IPS DF 6.9 (cell line): Measurements from ENCODE around the gene ZHX3.

Source experiments
- DNase-seq: peaks from one replicate; pipeline ENCODE4 v3.0.0-alpha.2; 2013; ENCODE audit warnings: low read depth, low spot score
- H3K27ac ChIP-seq: one replicate; pipeline ENCODE4 v1.5.1; 2013; ENCODE audit warnings: low read length, control low read depth
- H3K27me3 ChIP-seq: 2 replicates; pipeline ENCODE4 v1.6.1; 2013; ENCODE audit warnings: mild to moderate bottlenecking, low read length; ENCODE audit not compliant: control insufficient read depth, insufficient read depth
- H3K36me3 ChIP-seq: 2 replicates; pipeline ENCODE4 v1.6.1; 2013; ENCODE audit warnings: low read length; ENCODE audit not compliant: control insufficient read depth, insufficient read depth
- H3K4me1 ChIP-seq: 2 replicates; pipeline ENCODE4 v1.6.1; 2013; ENCODE audit warnings: low read length; ENCODE audit not compliant: control insufficient read depth, insufficient read depth
- H3K4me3 ChIP-seq: 2 replicates; pipeline ENCODE4 v1.5.1; 2013; ENCODE audit warnings: mild to moderate bottlenecking, low read length
- H3K9me3 ChIP-seq: 2 replicates; pipeline ENCODE4 v1.6.1; 2013; ENCODE audit warnings: low read length, inconsistent platforms; ENCODE audit not compliant: control insufficient read depth, insufficient read depth
- WGBS: extraction: QIAGEN DNeasy Blood & Tissue Kit; methylation state at CpG from one replicate; pipeline ENCODE4 v1.1.7; 2013; ENCODE audit warnings: mixed read lengths, missing lambda C conversion rate; ENCODE audit not compliant: insufficient read length, insufficient coverage; 5-methylcytosine and 5-hydroxymethylcytosine counted together

Gene ZHX3

DNA sequence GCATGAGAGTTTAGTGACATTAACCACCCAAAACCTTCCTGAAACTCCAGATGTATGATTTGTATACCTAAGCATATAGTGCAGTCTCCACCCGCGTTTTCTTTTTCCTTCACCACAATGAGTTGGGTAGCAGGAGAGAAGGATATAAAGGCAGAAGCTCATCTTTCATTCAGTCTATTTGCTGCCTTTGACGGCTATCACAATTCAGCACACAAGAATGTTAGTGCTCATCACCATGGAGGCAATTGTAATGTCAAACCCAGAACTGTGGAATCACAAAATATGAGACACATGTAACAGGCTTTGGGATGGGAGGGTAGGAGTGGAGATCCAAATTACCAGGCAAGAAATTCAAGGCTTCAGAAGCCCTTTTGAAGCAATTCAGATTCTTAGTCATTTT is 17.6 kb downstream of the ZHX3 start:
- H3K4me3 ChIP-seq: no peak overlapping the region
- WGBS: no CpG with 5 or more reads among the region's 3 CpGs
- H3K4me1 ChIP-seq: no peaks in the 10 kb centered on the region
- no peaks in the 10 kb centered on the region for H3K9me3 ChIP-seq
- no peaks in the 10 kb centered on the region for H3K36me3 ChIP-seq
- H3K27ac ChIP-seq: no peak overlapping the region
- no peak for DNase-seq
- H3K27me3 ChIP-seq: no peaks in the 10 kb centered on the region

DNA sequence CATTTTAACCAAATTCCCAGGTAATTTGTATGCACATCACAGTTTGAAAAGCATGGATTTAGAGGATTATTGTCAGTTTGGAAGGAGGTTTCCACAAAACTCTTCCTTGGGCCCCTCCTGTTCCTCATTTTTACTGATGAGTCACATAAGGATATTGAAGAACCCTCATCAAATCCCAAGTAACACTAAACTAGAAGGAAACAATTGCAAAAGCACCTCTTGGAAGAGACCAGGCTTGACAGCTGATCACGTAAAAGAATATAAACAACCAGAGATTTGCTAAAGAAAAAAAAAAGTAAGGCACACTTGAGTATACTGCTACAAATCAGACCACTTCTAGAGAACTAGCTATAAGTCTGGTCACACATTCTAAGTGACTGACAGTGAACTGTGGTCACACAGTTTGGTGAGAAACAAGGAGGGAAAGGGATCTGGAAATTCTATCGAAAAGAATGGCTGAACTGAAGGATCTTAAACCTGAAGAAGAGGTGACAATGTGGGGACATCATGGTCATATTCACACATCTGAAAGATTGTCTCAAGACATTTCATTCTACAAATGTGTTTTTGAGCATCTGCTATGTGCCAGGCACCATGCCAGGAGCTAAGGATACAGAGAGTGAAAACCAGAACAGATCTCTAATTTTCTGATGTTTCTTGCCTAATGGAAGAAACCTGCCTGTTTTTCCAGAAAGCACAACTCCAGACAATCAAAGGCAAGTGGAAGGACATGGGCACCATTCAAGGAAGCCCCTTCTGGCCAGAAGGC is 24.1 kb downstream of the ZHX3 start:
- no CpG with 5 or more reads among the region's 2 CpGs for WGBS
- no peaks in the 10 kb centered on the region for H3K9me3 ChIP-seq

GRCh38 chr20:41290804-41291389 is 26.6 kb downstream of the ZHX3 start:
- no peak for DNase-seq
- Histone ChIP-seq H3K27ac (no peak overlapping the region), H3K27me3 (no peaks in the 10 kb centered on the region), H3K36me3 (no peaks in the 10 kb centered on the region), H3K4me3 (no peak overlapping the region), H3K9me3 (no peaks in the 10 kb centered on the region), H3K4me1 (no peaks in the 10 kb centered on the region)
- no CpG with 5 or more reads among the region's 3 CpGs for WGBS

More for the DNA sequence above, 24.1 kb downstream of the ZHX3 start:
- Histone ChIP-seq H3K4me1 (no peaks in the 10 kb centered on the region), H3K27ac (no peak overlapping the region), H3K36me3 (no peaks in the 10 kb centered on the region), H3K4me3 (no peak overlapping the region), H3K27me3 (no peaks in the 10 kb centered on the region)
- no peak for DNase-seq

- no CpG with 5 or more reads among the region's 2 CpGs for WGBS
- no peak overlapping the region for H3K4me3 ChIP-seq
- no peaks in the 10 kb centered on the region for H3K36me3 ChIP-seq
- no peak for DNase-seq
- H3K27me3 ChIP-seq: no peaks in the 10 kb centered on the region
- H3K9me3 ChIP-seq: no peaks in the 10 kb centered on the region
- H3K27ac ChIP-seq: no peak overlapping the region
- H3K4me1 ChIP-seq: no peaks in the 10 kb centered on the region
Observed at GRCh38 chr20:41287327-41287726, 30.2 kb downstream of the ZHX3 start.

- Histone ChIP-seq H3K4me1 (no peaks in the 10 kb centered on the region), H3K36me3 (no peaks in the 10 kb centered on the region), H3K9me3 (no peaks in the 10 kb centered on the region), H3K27me3 (no peaks in the 10 kb centered on the region), H3K27ac (no peak overlapping the region), H3K4me3 (no peak overlapping the region)
- DNase-seq: no peak
- WGBS: no CpG with 5 or more reads among the region's 2 CpGs
Observed at GRCh38 chr20:41286240-41286851, 31.2 kb downstream of the ZHX3 start.

GRCh38 chr20:41279546-41280225 is 37.8 kb downstream of the ZHX3 start:
- no peak for DNase-seq
- WGBS: no CpG with 5 or more reads among the region's 3 CpGs
- Histone ChIP-seq H3K9me3 (no peaks in the 10 kb centered on the region), H3K36me3 (no peaks in the 10 kb centered on the region), H3K27me3 (no peaks in the 10 kb centered on the region), H3K27ac (no peak overlapping the region), H3K4me3 (no peak overlapping the region), H3K4me1 (no peaks in the 10 kb centered on the region)

DNA sequence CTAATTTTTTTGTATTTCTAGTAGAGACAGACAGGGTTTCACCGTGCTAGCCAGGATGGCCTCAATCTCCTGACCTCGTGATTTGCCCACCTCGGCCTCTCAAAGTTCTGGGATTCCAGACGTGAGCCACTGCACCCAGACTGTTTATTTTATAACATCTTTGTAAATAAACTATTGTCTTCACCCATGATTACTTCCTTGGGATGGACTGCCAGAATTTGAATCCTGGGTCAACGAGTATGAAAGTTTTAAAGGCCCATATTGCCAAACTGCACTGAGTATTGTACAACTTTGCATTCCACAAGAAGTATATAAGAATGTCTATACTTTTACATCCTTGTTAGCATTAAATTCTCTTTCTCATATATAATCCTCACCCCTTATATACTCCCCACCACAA is 38.6 kb downstream of the ZHX3 start:
- Histone ChIP-seq H3K27ac (no peak overlapping the region), H3K4me3 (no peak overlapping the region), H3K36me3 (no peaks in the 10 kb centered on the region), H3K4me1 (no peaks in the 10 kb centered on the region), H3K27me3 (no peaks in the 10 kb centered on the region), H3K9me3 (no peaks in the 10 kb centered on the region)
- DNase-seq: no peak
- WGBS: no CpG with 5 or more reads among the region's 5 CpGs

- no peaks in the 10 kb centered on the region for H3K27me3 ChIP-seq
Observed at GRCh38 chr20:41277049-41277448, 40.5 kb downstream of the ZHX3 start.

DNA sequence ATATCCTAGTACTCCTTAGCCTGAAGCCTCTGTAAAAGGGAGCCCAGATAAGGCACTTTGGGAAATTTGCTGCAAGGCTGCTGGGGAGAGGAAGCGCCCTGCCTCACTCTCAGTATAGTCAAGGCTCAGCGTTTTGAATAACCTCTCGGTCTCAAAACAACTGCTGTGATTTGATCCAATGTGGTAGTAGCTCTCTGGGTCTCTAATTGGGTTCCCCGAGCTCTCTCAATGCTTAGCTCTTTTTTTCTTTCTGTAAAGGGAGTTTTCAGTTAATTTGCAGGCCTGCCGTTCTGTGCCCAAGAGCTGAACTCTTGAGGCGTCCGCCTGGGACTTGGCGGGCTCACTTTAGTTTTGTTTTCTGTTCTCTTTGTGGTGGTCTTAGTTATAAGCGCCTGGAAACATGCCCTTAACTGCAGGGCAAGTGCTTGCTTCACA is 41.2 kb downstream of the ZHX3 start:
- Histone ChIP-seq H3K36me3 (no peaks in the 10 kb centered on the region), H3K27me3 (no peaks in the 10 kb centered on the region), H3K4me1 (no peaks in the 10 kb centered on the region), H3K27ac (no peak overlapping the region), H3K4me3 (no peak overlapping the region), H3K9me3 (no peaks in the 10 kb centered on the region)
- DNase-seq: no peak
- WGBS: no CpG with 5 or more reads among the region's 9 CpGs

More at GRCh38 chr20:41277049-41277448, 40.5 kb downstream of the ZHX3 start:
- H3K27ac ChIP-seq: no peak overlapping the region
- no peaks in the 10 kb centered on the region for H3K4me1 ChIP-seq
- no peaks in the 10 kb centered on the region for H3K9me3 ChIP-seq
- no peaks in the 10 kb centered on the region for H3K36me3 ChIP-seq
- no peak overlapping the region for H3K4me3 ChIP-seq
- DNase-seq: no peak
- no CpG with 5 or more reads among the region's 3 CpGs for WGBS

GRCh38 chr20:41275301-41275731 is 42.2 kb downstream of the ZHX3 start:
- Histone ChIP-seq H3K27ac (no peak overlapping the region), H3K4me3 (no peak overlapping the region), H3K9me3 (no peaks in the 10 kb centered on the region), H3K4me1 (no peaks in the 10 kb centered on the region), H3K27me3 (no peaks in the 10 kb centered on the region), H3K36me3 (no peaks in the 10 kb centered on the region)
- WGBS: no CpG with 5 or more reads among the region's 4 CpGs
- no peak for DNase-seq
